Trophoblast cell (in vitro differentiated cells and primary cell): ENCODE data around the gene ADIPOR2.

Experiments
- DNase-seq, 2 donors: peaks; one replicate each; pipeline ENCODE4 v3.0.0-alpha.2; 2016
- H2AFZ ChIP-seq: 2 replicates; pipeline ENCODE4 v1.6.1; 2013; ENCODE audit warnings: low read length, moderate library complexity, mild to moderate bottlenecking; ENCODE audit not compliant: insufficient read depth, poor library complexity
- H2AK5ac ChIP-seq: 2 replicates; pipeline ENCODE4 v1.6.1; 2013; ENCODE audit warnings: mild to moderate bottlenecking, low read length
- H2BK120ac ChIP-seq: 2 replicates; pipeline ENCODE4 v1.6.1; 2013; ENCODE audit warnings: low read length, mild to moderate bottlenecking, moderate library complexity; ENCODE audit not compliant: insufficient read depth, poor library complexity
- H2BK12ac ChIP-seq: 2 replicates; pipeline ENCODE4 v1.6.1; 2013; ENCODE audit warnings: mild to moderate bottlenecking, low read length, moderate library complexity
- H2BK5ac ChIP-seq: 2 replicates; pipeline ENCODE4 v1.6.1; 2013; ENCODE audit warnings: low read length, low read depth, moderate library complexity, mild to moderate bottlenecking; ENCODE audit not compliant: poor library complexity
- H3K14ac ChIP-seq: 2 replicates; pipeline ENCODE4 v1.6.1; 2013; ENCODE audit warnings: mild to moderate bottlenecking, low read length
- H3K18ac ChIP-seq: 2 replicates; pipeline ENCODE4 v1.6.1; 2013; ENCODE audit warnings: mild to moderate bottlenecking, low read length
- H3K23ac ChIP-seq: 2 replicates; pipeline ENCODE4 v1.6.1; 2013; ENCODE audit warnings: low read length
- H3K27ac ChIP-seq: 2 replicates; pipeline ENCODE4 v1.5.1; 2013; ENCODE audit warnings: low read depth, mild to moderate bottlenecking, inconsistent platforms, low read length, moderate library complexity
- H3K27me3 ChIP-seq: 2 replicates; pipeline ENCODE4 v1.6.1; 2013; ENCODE audit warnings: inconsistent platforms, mild to moderate bottlenecking, low read length, moderate library complexity; ENCODE audit not compliant: insufficient read depth
- H3K36me3 ChIP-seq, 2 experiments: 1 replicate in 1 of 2; 2 replicates in 1 of 2; pipeline ENCODE4 v1.6.1; 2013; ENCODE audit warnings: low read length in 2 of 2, mild to moderate bottlenecking in 2 of 2, moderate library complexity in 1 of 2; ENCODE audit not compliant: insufficient read depth in 2 of 2, control insufficient read depth in 1 of 2
- H3K4ac ChIP-seq: 2 replicates; pipeline ENCODE4 v1.6.1; 2013; ENCODE audit warnings: low read depth, mild to moderate bottlenecking, low read length, moderate library complexity
- H3K4me1 ChIP-seq, 2 experiments: 1 replicate in 1 of 2; 2 replicates in 1 of 2; pipeline ENCODE4 v1.6.1; 2013; ENCODE audit warnings: low read length in 2 of 2, mild to moderate bottlenecking in 2 of 2, moderate library complexity in 1 of 2; ENCODE audit not compliant: insufficient read depth in 2 of 2, control insufficient read depth in 1 of 2
- H3K4me2 ChIP-seq: 2 replicates; pipeline ENCODE4 v1.6.1; 2013; ENCODE audit warnings: inconsistent platforms, mild to moderate bottlenecking, low read length, moderate library complexity
- H3K4me3 ChIP-seq: 2 replicates; pipeline ENCODE4 v1.5.1; 2013; ENCODE audit warnings: mild to moderate bottlenecking, low read depth, low read length, inconsistent platforms
- H3K79me1 ChIP-seq: one replicate; pipeline ENCODE4 v1.6.1; 2013; ENCODE audit warnings: low read length
- H3K79me2 ChIP-seq: 2 replicates; pipeline ENCODE4 v1.6.1; 2013; ENCODE audit warnings: low read length, mild to moderate bottlenecking; ENCODE audit not compliant: control insufficient read depth, insufficient read depth, poor library complexity
- H3K9ac ChIP-seq: 2 replicates; pipeline ENCODE4 v1.6.1; 2013; ENCODE audit warnings: mild to moderate bottlenecking, low read length
- H3K9me3 ChIP-seq: 2 replicates; pipeline ENCODE4 v1.6.1; 2013; ENCODE audit warnings: low read depth, mild to moderate bottlenecking, control low read depth, inconsistent platforms, low read length; ENCODE audit not compliant: insufficient read depth
- H4K12ac ChIP-seq: 2 replicates; pipeline ENCODE4 v1.6.1; 2013; ENCODE audit warnings: low read depth, mild to moderate bottlenecking, low read length, moderate library complexity
- H4K8ac ChIP-seq: 2 replicates; pipeline ENCODE4 v1.6.1; 2013; ENCODE audit warnings: low read depth, mild to moderate bottlenecking, low read length, moderate library complexity
- H4K91ac ChIP-seq: one replicate; pipeline ENCODE4 v1.6.1; 2013; ENCODE audit warnings: low read depth, mild to moderate bottlenecking, low read length, moderate library complexity
- WGBS: extraction: QIAGEN DNeasy Blood & Tissue Kit; methylation state at CpG from one replicate; pipeline ENCODE4 v1.1.7; 2013; ENCODE audit warnings: missing lambda C conversion rate; ENCODE audit not compliant: insufficient read length, insufficient coverage; ENCODE audit errors: extremely low coverage; 5-methylcytosine and 5-hydroxymethylcytosine counted together

The ADIPOR2 gene

GRCh38 chr12:1666685-1667162 is 24.1 kb upstream of the ADIPOR2 start:
- no peak overlapping the region for H3K9ac ChIP-seq
- no peaks in the 10 kb centered on the region for H3K27me3 ChIP-seq
- no peak overlapping the region for H3K23ac ChIP-seq
- H3K18ac ChIP-seq = no peak overlapping the region
- no peaks in the 10 kb centered on the region for H3K9me3 ChIP-seq
- peaks cover 2% of the 10 kb centered on the region for H3K79me1 ChIP-seq
- no peak overlapping the region for H3K14ac ChIP-seq
- no peaks in the 10 kb centered on the region for H3K79me2 ChIP-seq
- H4K91ac ChIP-seq = no peak overlapping the region
- no peak overlapping the region for H4K8ac ChIP-seq
- no peak overlapping the region for H3K4ac ChIP-seq
- H3K27ac ChIP-seq = no peak overlapping the region
- no peak overlapping the region for H3K4me2 ChIP-seq
- no peak overlapping the region for H2AK5ac ChIP-seq
- DNase-seq = no peak
- WGBS = no CpG with 5 or more reads among the region's 2 CpGs
- H2AFZ ChIP-seq = no peak overlapping the region
- no peak overlapping the region for H2BK5ac ChIP-seq
- H3K4me1 ChIP-seq = peaks cover 11 to 16% of the 10 kb centered on the region in 2 experiments
- no peak overlapping the region for H3K4me3 ChIP-seq
- H3K36me3 ChIP-seq = no peaks in the 10 kb centered on the region
- H2BK120ac ChIP-seq = no peak overlapping the region
- H2BK12ac ChIP-seq = no peak overlapping the region
- H4K12ac ChIP-seq = no peak overlapping the region

- H3K27me3 ChIP-seq = no peaks in the 10 kb centered on the region
- H2BK120ac ChIP-seq = peak overlapping the region; percentile 39
- peak overlapping the region; percentile 83 for H2AK5ac ChIP-seq
- no peak overlapping the region for H3K27ac ChIP-seq
- no peak overlapping the region for H4K91ac ChIP-seq
- no peaks in the 10 kb centered on the region for H3K79me2 ChIP-seq
- peak; percentile 38 to 47 for DNase-seq
- no peaks in the 10 kb centered on the region for H3K9me3 ChIP-seq
- H3K36me3 ChIP-seq = no peaks in the 10 kb centered on the region
- H2BK5ac ChIP-seq = peak overlapping the region; percentile 37
- 100% methylated on average over 3 of the region's 18 CpGs for WGBS
- no peak overlapping the region for H3K23ac ChIP-seq
- H3K4ac ChIP-seq = no peak overlapping the region
- H2BK12ac ChIP-seq = peak overlapping the region; percentile 13
- no peak overlapping the region for H3K9ac ChIP-seq
- H3K4me2 ChIP-seq = no peak overlapping the region
- H3K79me1 ChIP-seq = peaks cover 2% of the 10 kb centered on the region
- no peak overlapping the region for H3K14ac ChIP-seq
- H3K18ac ChIP-seq = no peak overlapping the region
- H4K12ac ChIP-seq = no peak overlapping the region
- H3K4me3 ChIP-seq = no peak overlapping the region
- peaks cover 7 to 13% of the 10 kb centered on the region in 2 experiments for H3K4me1 ChIP-seq
- H4K8ac ChIP-seq = no peak overlapping the region
- H2AFZ ChIP-seq = no peak overlapping the region
Observed at GRCh38 chr12:1668833-1669543, 21.9 kb upstream of the ADIPOR2 start.

GRCh38 chr12:1670358-1671268 is 20.3 kb upstream of the ADIPOR2 start:
- Histone ChIP-seq H3K36me3 (no peaks in the 10 kb centered on the region), H3K9me3 (no peaks in the 10 kb centered on the region), H4K12ac (no peak overlapping the region), H2BK5ac (no peak overlapping the region), H2AK5ac (no peak overlapping the region), H3K4ac (no peak overlapping the region), H2AFZ (no peak overlapping the region), H3K18ac (no peak overlapping the region), H3K4me1 (peaks cover 7 to 13% of the 10 kb centered on the region in 2 experiments), H3K14ac (no peak overlapping the region), H2BK12ac (peak overlapping the region; percentile 38), H4K91ac (no peak overlapping the region), H3K9ac (no peak overlapping the region), H3K79me1 (peaks cover 2% of the 10 kb centered on the region), H3K23ac (no peak overlapping the region), H4K8ac (no peak overlapping the region), H3K4me3 (no peak overlapping the region), H3K27ac (no peak overlapping the region), H2BK120ac (no peak overlapping the region), H3K27me3 (no peaks in the 10 kb centered on the region), H3K79me2 (no peaks in the 10 kb centered on the region), H3K4me2 (no peak overlapping the region)
- peak; percentile 79 to 90 for DNase-seq
- WGBS = no CpG with 5 or more reads among the region's 14 CpGs

GRCh38 chr12:1676043-1676442 is 14.8 kb upstream of the ADIPOR2 start:
- WGBS = no CpG with 5 or more reads among the region's 3 CpGs
- Histone ChIP-seq H4K91ac (no peak overlapping the region), H4K8ac (no peak overlapping the region), H2AK5ac (no peak overlapping the region), H3K79me2 (no peaks in the 10 kb centered on the region), H3K23ac (no peak overlapping the region), H3K9ac (no peak overlapping the region), H3K9me3 (no peaks in the 10 kb centered on the region), H3K4ac (no peak overlapping the region), H2BK120ac (no peak overlapping the region), H2AFZ (no peak overlapping the region), H3K18ac (no peak overlapping the region), H2BK5ac (no peak overlapping the region), H4K12ac (no peak overlapping the region), H3K79me1 (no peaks in the 10 kb centered on the region), H3K27ac (no peak overlapping the region), H3K14ac (no peak overlapping the region), H2BK12ac (no peak overlapping the region), H3K27me3 (no peaks in the 10 kb centered on the region), H3K4me2 (no peak overlapping the region), H3K4me1 (no peaks in the 10 kb centered on the region), H3K36me3 (no peaks in the 10 kb centered on the region), H3K4me3 (no peak overlapping the region)
- DNase-seq = no peak
